GM20000 (cell line): ENCODE data around the gene HHAT.
"Not testable (repeated sequence)": the region's sequence is repeated elsewhere in the genome, so short reads cannot be mapped to it uniquely, and the experiment has no call there.

Source experiments
- DNase-seq: peaks from one replicate; pipeline ENCODE4 v3.0.0; 2012; ENCODE audit warnings: low spot score
- CTCF ChIP-seq: IDR thresholded peaks from 2 replicates; pipeline ENCODE4 v1.5.1; 2012; ENCODE audit warnings: mild to moderate bottlenecking, control low read depth; ENCODE audit errors: extremely low read depth, missing control alignments

HHAT gene

GRCh38 chr1:210652329-210652954 is 323.7 kb downstream of the HHAT start:
- DNase-seq: no peak

GRCh38 chr1:210653771-210654170 is 325.1 kb downstream of the HHAT start:
- no peak for TF ChIP-seq CTCF
- no peak for DNase-seq

More at GRCh38 chr1:210652329-210652954, 323.7 kb downstream of the HHAT start:
- no peak for TF ChIP-seq CTCF

GRCh38 chr1:210654176-210654981 is 325.7 kb downstream of the HHAT start:
- DNase-seq: no peak

GRCh38 chr1:210655511-210655910 is 326.8 kb downstream of the HHAT start:
- TF ChIP-seq CTCF: no peak
- DNase-seq: no peak

More at GRCh38 chr1:210654176-210654981, 325.7 kb downstream of the HHAT start:
- TF ChIP-seq CTCF: no peak

GRCh38 chr1:210657806-210658205 is 329.1 kb downstream of the HHAT start:
- TF ChIP-seq CTCF: no peak
- no peak for DNase-seq

- DNase-seq: not testable (repeated sequence)
Observed at GRCh38 chr1:210661520-210661919, 332.8 kb downstream of the HHAT start.

- TF ChIP-seq CTCF: no peak
- no peak for DNase-seq
Observed at GRCh38 chr1:210662291-210663050, 333.8 kb downstream of the HHAT start.
